Left ventricle myocardium inferior (tissue), 1 donor: Measurements from ENCODE around the gene ASGR1. TPM values are rescaled to one million over a fixed set of nuclear protein-coding genes. Genes with fewer than 3 reads are reported as not detected.

Source experiments
- DNase-seq: peaks from one replicate; pipeline ENCODE4 v3.0.0-alpha.2; 2020
- H3K27ac ChIP-seq: fragments of 200-600 bp; replicated peaks from 2 replicates; pipeline ENCODE4 v1.8.0; 2021
- H3K27me3 ChIP-seq: fragments of 200-600 bp; 2 replicates; pipeline ENCODE4 v1.8.0; 2021; ENCODE audit warnings: low read depth
- H3K36me3 ChIP-seq: fragments of 200-600 bp; 2 replicates; pipeline ENCODE4 v1.8.0; 2021
- H3K4me1 ChIP-seq: fragments of 200-600 bp; 2 replicates; pipeline ENCODE4 v1.8.0; 2021
- H3K4me3 ChIP-seq: fragments of 200-600 bp; 2 replicates; pipeline ENCODE4 v1.8.0; 2021; ENCODE audit warnings: mild to moderate bottlenecking, moderate library complexity
- H3K9me3 ChIP-seq: fragments of 200-600 bp; replicated peaks from 2 replicates; pipeline ENCODE4 v1.8.0; 2021
- CTCF ChIP-seq: fragments of 200-600 bp; IDR thresholded peaks from 2 replicates; pipeline ENCODE4 v1.8.0; 2021; ENCODE audit warnings: antibody characterized with exemption, mild to moderate bottlenecking, borderline replicate concordance
- intact Hi-C: fragments of 100-400 bp; cut with micrococcal nuclease; formaldehyde crosslinking; loops from one replicate; pipeline ENCODE4 v1.11.0; 2022
- total RNA-seq: library from RNA; stranded (reverse); fragmentation: NEBNext Ultra II Directional; extraction: Animal tissue kit (Norgen Biotek cat#: 25700); gene quantifications from one replicate; pipeline ENCODE4 v1.2.1, GENCODE V29; 2021
- donor health status: DM: no; HTN: yes; CAD: no; lungs with severe emphysema.

ASGR1 gene
- total RNA-seq, 1 donor from 2014 or later, result 0.14 TPM

- peak; percentile 15 for DNase-seq
- intact Hi-C loops, result no loop called here
- Histone ChIP-seq H3K4me3 (no peak overlapping the region), H3K4me1 (peaks cover 26% of the 10 kb centered on the region), H3K27ac (peak overlapping the region; percentile 16), H3K27me3 (no peaks in the 10 kb centered on the region), H3K36me3 (peaks cover 12% of the 10 kb centered on the region), H3K9me3 (no peaks in the 10 kb centered on the region)
- TF ChIP-seq CTCF, result no peak
Measured at GRCh38 chr17:7207120-7208001, 28.2 kb upstream of the ASGR1 start.

- no peaks in the 10 kb centered on the region for H3K27me3 ChIP-seq
- H3K9me3 ChIP-seq, result no peaks in the 10 kb centered on the region
- peak overlapping the region; percentile 70 for H3K4me3 ChIP-seq
- intact Hi-C loops, result no loop called here
- H3K36me3 ChIP-seq, result peaks cover 25% of the 10 kb centered on the region
- H3K27ac ChIP-seq, result peak overlapping the region; percentile 72
- peaks cover 15% of the 10 kb centered on the region for H3K4me1 ChIP-seq
- no peak for DNase-seq
- no peak for TF ChIP-seq CTCF
Measured at GRCh38 chr17:7205561-7205960, 26.4 kb upstream of the ASGR1 start.

- peak; percentile 89 for DNase-seq
- H3K4me3 ChIP-seq, result peak overlapping the region; percentile 70
- intact Hi-C loops, result no loop called here
- H3K36me3 ChIP-seq, result peaks cover 25% of the 10 kb centered on the region
- H3K4me1 ChIP-seq, result peaks cover 15% of the 10 kb centered on the region
- TF ChIP-seq CTCF, result no peak
- H3K9me3 ChIP-seq, result no peaks in the 10 kb centered on the region
- H3K27ac ChIP-seq, result peak overlapping the region; percentile 72
- H3K27me3 ChIP-seq, result no peaks in the 10 kb centered on the region
Measured at GRCh38 chr17:7204828-7205461, 25.8 kb upstream of the ASGR1 start.

GRCh38 chr17:7204336-7204735, 25.2 kb upstream of the ASGR1 start:
- intact Hi-C loops, result no loop called here
- H3K27ac ChIP-seq, result peak overlapping the region; percentile 72
- H3K4me1 ChIP-seq, result peaks cover 15% of the 10 kb centered on the region

GRCh38 chr17:7203391-7203790, 24.2 kb upstream of the ASGR1 start:
- H3K27ac ChIP-seq, result no peak overlapping the region
- H3K4me3 ChIP-seq, result no peak overlapping the region
- peaks cover 15% of the 10 kb centered on the region for H3K4me1 ChIP-seq
- no peak for TF ChIP-seq CTCF
- intact Hi-C loops, result no loop called here
- peak; percentile 14 for DNase-seq
- no peaks in the 10 kb centered on the region for H3K9me3 ChIP-seq
- peaks cover 25% of the 10 kb centered on the region for H3K36me3 ChIP-seq
- H3K27me3 ChIP-seq, result no peaks in the 10 kb centered on the region

More at GRCh38 chr17:7204336-7204735, 25.2 kb upstream of the ASGR1 start:
- TF ChIP-seq CTCF, result no peak
- peak overlapping the region; percentile 70 for H3K4me3 ChIP-seq
- no peaks in the 10 kb centered on the region for H3K27me3 ChIP-seq
- peaks cover 25% of the 10 kb centered on the region for H3K36me3 ChIP-seq
- no peak for DNase-seq
- H3K9me3 ChIP-seq, result no peaks in the 10 kb centered on the region
